WTC11 (cell line): ENCODE data around the gene FOXD4L6. TPM values are rescaled to one million over a fixed set of nuclear protein-coding genes. Genes with fewer than 3 reads are reported as not detected.

ENCODE experiments used
- total RNA-seq: library from RNA; stranded (reverse); gene quantifications from 3 replicates; pipeline ENCODE4 v1.2.3, GENCODE V29; 2021

FOXD4L6 gene
- total RNA-seq, 1 experiment from 2014 or later, result not detected

Other genes with a start within 250 kb of the FOXD4L6 start
- 5.6 to 6.0 TPM (median 5.9 TPM) in 3 replicates for gene ZNG1F, start 60.6 kb upstream of the FOXD4L6 start, total RNA-seq